GM12874 (cell line): ENCODE data around the gene RENBP.

ENCODE experiments used
- TF ChIP-seq, protein P1 (sequence below): IDR thresholded peaks from 2 replicates; pipeline ENCODE4 v1.5.1; 2011; ENCODE audit warnings: low read depth, mild to moderate bottlenecking, control low read depth, low read length, moderate library complexity; ENCODE audit not compliant: insufficient read depth

RENBP gene

DNA sequence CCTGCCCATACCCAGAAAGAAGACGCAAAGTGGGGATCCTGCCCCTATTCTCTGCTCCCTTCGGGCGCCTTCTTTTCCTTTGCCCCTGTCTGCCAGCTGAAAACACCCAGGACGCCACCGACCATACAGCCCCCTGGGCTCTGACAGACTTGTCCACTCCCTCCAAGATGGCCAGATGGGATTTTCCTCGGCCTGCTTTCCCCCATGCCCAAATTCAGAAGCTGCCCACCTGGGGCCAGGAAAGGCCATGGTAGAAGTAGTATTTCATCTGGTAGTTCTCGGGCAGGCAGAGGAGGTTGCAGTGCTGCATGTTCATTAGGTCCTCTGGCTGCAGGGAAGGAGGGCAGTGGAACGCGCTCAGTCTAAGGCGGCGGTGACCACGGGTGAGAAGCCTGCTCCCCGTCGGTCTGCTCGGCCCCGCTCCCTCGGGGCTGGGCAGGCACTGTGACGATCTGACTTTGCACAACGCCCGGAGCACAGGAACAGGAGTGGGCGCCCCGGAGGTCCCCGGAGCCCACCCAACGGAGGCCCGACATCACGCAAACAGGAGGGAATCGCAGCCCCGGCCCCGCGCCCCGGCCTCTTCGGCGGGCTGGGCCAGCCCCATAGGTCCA lies 10.2 kb downstream of the RENBP start:
- TF ChIP-seq, protein P1, sequence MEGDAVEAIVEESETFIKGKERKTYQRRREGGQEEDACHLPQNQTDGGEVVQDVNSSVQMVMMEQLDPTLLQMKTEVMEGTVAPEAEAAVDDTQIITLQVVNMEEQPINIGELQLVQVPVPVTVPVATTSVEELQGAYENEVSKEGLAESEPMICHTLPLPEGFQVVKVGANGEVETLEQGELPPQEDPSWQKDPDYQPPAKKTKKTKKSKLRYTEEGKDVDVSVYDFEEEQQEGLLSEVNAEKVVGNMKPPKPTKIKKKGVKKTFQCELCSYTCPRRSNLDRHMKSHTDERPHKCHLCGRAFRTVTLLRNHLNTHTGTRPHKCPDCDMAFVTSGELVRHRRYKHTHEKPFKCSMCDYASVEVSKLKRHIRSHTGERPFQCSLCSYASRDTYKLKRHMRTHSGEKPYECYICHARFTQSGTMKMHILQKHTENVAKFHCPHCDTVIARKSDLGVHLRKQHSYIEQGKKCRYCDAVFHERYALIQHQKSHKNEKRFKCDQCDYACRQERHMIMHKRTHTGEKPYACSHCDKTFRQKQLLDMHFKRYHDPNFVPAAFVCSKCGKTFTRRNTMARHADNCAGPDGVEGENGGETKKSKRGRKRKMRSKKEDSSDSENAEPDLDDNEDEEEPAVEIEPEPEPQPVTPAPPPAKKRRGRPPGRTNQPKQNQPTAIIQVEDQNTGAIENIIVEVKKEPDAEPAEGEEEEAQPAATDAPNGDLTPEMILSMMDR: no peak

DNA sequence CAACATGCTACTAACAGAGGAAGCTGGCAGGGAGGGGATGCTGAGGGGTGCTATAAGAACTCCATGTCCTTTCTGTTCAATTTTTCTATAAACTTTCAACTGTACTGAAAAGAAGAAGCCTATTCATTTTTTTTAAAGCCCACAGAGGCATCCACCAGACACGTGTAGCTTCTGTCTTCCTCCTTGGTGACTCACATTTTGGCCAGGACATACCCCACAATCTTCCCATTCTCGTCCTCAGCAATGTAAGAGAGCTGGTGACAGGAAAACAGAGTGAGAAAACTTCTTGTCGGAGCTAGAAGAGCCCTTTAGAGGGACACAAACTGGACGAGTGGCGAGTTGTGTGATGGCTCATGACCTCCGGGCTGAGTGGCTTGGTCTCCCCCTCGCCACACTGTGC lies 10.7 kb downstream of the RENBP start:
- TF ChIP-seq, protein P1: no peak

DNA sequence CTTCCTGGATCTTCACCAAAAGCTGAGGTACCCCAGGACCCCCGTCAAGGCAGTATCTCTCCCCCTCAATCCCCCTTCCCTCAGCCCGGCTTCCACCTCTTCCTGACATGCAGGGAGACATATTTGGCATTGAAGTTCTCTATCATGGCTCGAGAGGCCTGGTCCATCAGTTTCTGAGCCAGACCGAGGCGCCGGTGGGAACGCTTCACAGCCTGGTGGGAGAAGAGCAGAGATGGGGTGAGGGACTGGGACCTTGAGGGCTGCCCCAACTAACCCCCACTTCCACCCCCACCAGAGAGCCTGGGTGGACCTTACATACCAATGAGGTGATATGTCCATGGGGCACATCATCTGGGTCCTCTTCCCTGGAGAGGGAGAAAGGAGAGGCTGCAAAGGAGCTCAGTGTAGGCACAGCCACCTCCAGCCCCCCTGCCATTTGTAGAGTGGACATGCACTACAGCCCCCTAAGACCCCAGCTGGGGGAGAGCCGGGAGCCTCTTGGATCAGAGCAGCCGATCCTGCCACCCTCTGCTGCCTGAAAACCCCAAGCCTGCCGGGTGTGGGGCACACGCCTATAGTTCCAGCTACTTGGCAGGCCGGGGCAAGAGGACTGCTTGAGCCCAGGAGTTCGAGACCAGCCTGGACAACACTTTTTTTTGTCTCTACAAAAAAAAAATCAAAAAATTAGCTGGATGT lies 12.1 kb downstream of the RENBP start:
- TF ChIP-seq, protein P1: no peak

DNA sequence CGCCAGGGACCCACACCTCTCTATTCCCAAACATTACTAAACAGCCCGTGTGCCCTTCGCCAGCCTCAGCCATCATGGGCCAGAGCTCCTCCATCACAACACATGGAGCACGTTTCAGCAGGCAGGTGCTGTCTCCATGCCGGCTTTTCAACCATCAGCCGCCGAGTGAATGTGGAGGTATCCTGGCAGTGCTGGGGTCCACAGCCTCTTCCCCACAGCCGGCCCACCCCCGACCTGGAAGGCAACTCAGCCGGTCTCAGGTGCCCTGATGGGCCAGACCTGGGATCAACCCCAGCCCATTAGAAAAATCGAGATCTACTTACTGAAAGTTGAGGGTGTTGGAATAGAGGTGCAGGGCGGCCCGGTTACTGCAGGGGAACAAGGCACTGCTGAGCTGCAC lies 12.7 kb downstream of the RENBP start:
- TF ChIP-seq, protein P1: no peak

DNA sequence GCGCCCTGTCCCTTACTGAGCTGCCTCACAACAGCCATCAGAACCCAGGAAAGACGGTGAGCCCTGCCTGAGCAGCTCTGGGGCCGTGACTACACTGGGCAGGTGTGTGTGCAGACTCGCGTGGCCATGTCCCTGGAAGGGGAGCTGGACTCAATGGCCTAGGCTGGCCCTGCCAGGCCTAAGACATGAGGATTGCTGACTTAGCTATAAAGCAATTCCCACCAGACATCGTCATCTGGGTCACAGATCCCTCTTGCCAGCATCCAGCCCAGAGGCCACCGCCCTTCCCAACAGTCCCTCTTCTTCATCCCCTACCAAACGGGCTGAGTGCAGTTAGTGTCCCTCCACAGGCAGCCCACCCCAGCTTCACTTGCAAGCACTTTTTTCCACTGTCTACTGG lies 13.3 kb downstream of the RENBP start:
- TF ChIP-seq, protein P1: no peak

DNA sequence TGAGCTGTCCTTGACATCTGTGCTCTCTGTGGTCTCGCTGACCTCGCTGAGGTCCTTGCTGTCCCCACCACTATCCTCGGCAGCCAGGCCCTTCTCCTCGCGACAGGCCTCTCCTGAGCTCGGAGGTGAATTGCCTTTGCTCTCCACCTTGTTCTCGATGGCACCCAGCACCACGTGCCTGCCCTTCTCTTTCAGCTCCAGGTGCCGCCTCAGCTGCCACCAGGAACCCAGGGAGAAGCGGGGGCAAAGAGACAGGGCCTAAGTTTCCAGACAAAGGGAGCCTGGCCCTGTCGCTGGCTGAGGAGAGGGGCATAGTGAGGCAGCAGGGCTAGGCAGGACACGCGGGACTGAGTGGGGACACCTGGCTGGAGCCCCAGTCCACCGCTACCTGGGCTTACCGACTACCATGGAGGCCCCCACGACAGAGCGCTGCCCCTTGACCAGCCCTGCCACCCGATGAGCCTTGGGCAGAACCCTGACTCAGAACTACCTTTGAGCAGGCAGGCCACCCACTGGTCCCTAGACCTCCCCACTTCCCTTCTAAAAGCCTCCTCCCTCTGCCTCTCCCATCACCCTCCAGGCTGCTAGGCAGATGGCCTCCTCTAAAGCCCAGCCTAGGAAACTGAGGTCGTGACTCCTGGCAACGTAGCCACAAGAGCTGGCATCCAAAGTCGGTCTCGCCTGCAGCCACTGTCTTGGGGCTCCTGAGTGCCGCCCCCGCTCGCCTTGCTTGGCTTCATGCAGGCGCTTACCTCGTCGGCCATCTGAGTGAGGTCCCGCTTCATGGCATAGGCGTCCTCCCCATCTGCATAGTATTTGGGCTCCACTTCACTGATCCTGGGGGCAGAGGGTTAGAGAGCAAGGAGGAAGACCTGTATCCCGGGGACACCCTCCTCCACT lies 14.2 kb downstream of the RENBP start:
- TF ChIP-seq, protein P1: no peak

DNA sequence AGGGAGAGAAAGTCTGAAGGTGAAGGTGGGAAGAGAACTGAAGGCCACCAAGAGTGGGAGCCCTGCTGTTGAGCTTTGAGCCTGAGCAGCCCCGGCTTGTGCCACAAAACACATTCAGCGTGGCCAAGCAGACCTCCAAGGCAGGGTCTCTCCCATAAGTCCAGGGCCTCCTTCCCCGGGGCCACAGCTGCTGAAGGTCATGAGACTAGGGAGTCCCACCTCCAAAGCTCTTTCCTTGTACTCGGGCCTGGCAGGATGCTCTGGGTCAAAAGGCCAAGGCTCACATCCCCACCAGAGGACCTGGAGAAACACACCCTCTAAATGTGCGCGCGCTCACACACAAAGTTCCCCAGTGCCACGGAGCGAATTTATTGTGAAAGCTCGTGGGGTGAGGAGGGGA lies 14.9 kb downstream of the RENBP start:
- TF ChIP-seq, protein P1: no peak
